Measurements from ENCODE around the gene JOSD2. TPM values are rescaled to one million over a fixed set of nuclear protein-coding genes. Genes with fewer than 3 reads are reported as not detected.
A peak's percentile ranks its signal among the peaks of the same experiment; 100 is the strongest.

The JOSD2 gene
- total RNA-seq, 2 donors from 2014 or later = 12.1 to 13.7 TPM

GRCh38 chr19:50546527-50547221 lies 35.7 kb upstream of the JOSD2 start:
- H3K36me3 Mint-ChIP-seq (ENCODE audit: low read depth) = no peaks in the 10 kb centered on the region
- no peak overlapping the region for H3K27ac ChIP-seq (ENCODE audit: low read depth, low read length)
- no peaks in the 10 kb centered on the region for H3K36me3 ChIP-seq (ENCODE audit: control insufficient read depth, insufficient read depth, low read length)
- TF ChIP-seq CTCF (conservative IDR thresholded peaks at IDR 0.05) = no peak
- H3K9me3 Mint-ChIP-seq = no peaks in the 10 kb centered on the region
- no peaks in the 10 kb centered on the region for H3K9me3 ChIP-seq (ENCODE audit: control insufficient read depth, low read length)
- no peaks in the 10 kb centered on the region for H3K27me3 ChIP-seq (ENCODE audit: control insufficient read depth, insufficient read depth, low read length, poor library complexity, severe bottlenecking)
- peaks cover 25% of the 10 kb centered on the region for H3K27me3 Mint-ChIP-seq (ENCODE audit: insufficient read depth)
- no peak overlapping the region for H3K27ac Mint-ChIP-seq
- peaks cover 2% of the 10 kb centered on the region for H3K4me1 Mint-ChIP-seq
- H3K4me3 Mint-ChIP-seq = no peak overlapping the region
- 87 to 90% methylated on average over 20 to 29 of the region's 29 CpGs for WGBS, 2 experiments (ENCODE audit: insufficient coverage in 1 of 2, insufficient read length in 1 of 2)
- no peak overlapping the region for H3K9ac ChIP-seq (ENCODE audit: extremely low read depth, low read length, poor library complexity, severe bottlenecking)
- no peak overlapping the region for H3K4me3 ChIP-seq (ENCODE audit: low read length)
- DNase-seq = peak; percentile 38
- no peaks in the 10 kb centered on the region for H3K4me1 ChIP-seq (ENCODE audit: control insufficient read depth, insufficient read depth, low read length)

DNA sequence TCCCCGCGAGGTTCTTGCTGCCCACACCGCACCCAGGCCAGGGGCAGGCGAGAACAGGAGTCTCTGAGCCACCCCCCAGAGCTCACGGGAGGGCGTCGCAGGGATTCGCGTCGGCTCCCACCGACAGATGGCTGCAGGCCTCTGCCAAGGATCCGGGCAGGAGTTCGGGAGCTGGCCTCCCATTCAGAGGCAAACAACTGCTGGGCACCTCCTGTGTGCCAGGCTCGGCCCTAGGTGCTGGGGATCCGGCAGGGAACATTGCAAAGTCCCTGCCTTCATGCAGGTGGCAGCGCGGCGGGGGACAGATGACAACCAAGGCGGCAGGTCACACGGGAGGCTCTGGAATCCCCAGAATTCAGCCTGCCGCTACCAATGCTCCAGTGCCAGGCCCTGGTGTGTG lies 32.0 kb upstream of the JOSD2 start:
- Histone ChIP-seq H3K9ac (ENCODE audit: extremely low read depth, low read length, poor library complexity, severe bottlenecking) (no peak overlapping the region), H3K27me3 (ENCODE audit: control insufficient read depth, insufficient read depth, low read length, poor library complexity, severe bottlenecking) (no peaks in the 10 kb centered on the region), H3K36me3 (ENCODE audit: control insufficient read depth, insufficient read depth, low read length) (no peaks in the 10 kb centered on the region), H3K9me3 (ENCODE audit: control insufficient read depth, low read length) (no peaks in the 10 kb centered on the region), H3K4me1 (ENCODE audit: control insufficient read depth, insufficient read depth, low read length) (no peaks in the 10 kb centered on the region), H3K27ac (ENCODE audit: low read depth, low read length) (no peak overlapping the region), H3K4me3 (ENCODE audit: low read length) (no peak overlapping the region)
- DNase-seq = peak; percentile 52
- no peaks in the 10 kb centered on the region for H3K4me1 Mint-ChIP-seq
- 85 to 89% methylated on average over 19 to 21 of the region's 21 CpGs for WGBS, 2 experiments (ENCODE audit: insufficient coverage in 1 of 2, insufficient read length in 1 of 2)
- no peak for TF ChIP-seq CTCF (conservative IDR thresholded peaks at IDR 0.05)
- no peak overlapping the region for H3K4me3 Mint-ChIP-seq
- H3K27ac Mint-ChIP-seq = no peak overlapping the region
- H3K27me3 Mint-ChIP-seq (ENCODE audit: insufficient read depth) = peaks cover 2% of the 10 kb centered on the region
- no peaks in the 10 kb centered on the region for H3K9me3 Mint-ChIP-seq
- no peaks in the 10 kb centered on the region for H3K36me3 Mint-ChIP-seq (ENCODE audit: low read depth)

GRCh38 chr19:50537769-50538230 lies 26.8 kb upstream of the JOSD2 start:
- H3K4me3 ChIP-seq (ENCODE audit: low read length) = no peak overlapping the region
- no peak overlapping the region for H3K9ac ChIP-seq (ENCODE audit: extremely low read depth, low read length, poor library complexity, severe bottlenecking)
- TF ChIP-seq CTCF (conservative IDR thresholded peaks at IDR 0.05) = peak; percentile 98
- Mint-ChIP-seq H3K9me3 (peaks cover 10% of the 10 kb centered on the region), H3K4me1 (no peaks in the 10 kb centered on the region), H3K4me3 (no peak overlapping the region), H3K36me3 (ENCODE audit: low read depth) (no peaks in the 10 kb centered on the region), H3K27me3 (ENCODE audit: insufficient read depth) (peaks cover 9% of the 10 kb centered on the region), H3K27ac (no peak overlapping the region)
- no peak overlapping the region for H3K27ac ChIP-seq (ENCODE audit: low read depth, low read length)
- peak; percentile 99 for DNase-seq
- no peaks in the 10 kb centered on the region for H3K4me1 ChIP-seq (ENCODE audit: control insufficient read depth, insufficient read depth, low read length)
- H3K36me3 ChIP-seq (ENCODE audit: control insufficient read depth, insufficient read depth, low read length) = no peaks in the 10 kb centered on the region
- 34 to 50% methylated on average over 14 to 15 of the region's 15 CpGs for WGBS, 2 experiments (ENCODE audit: insufficient coverage in 1 of 2, insufficient read length in 1 of 2)
- H3K27me3 ChIP-seq (ENCODE audit: control insufficient read depth, insufficient read depth, low read length, poor library complexity, severe bottlenecking) = no peaks in the 10 kb centered on the region
- peaks cover 13% of the 10 kb centered on the region for H3K9me3 ChIP-seq (ENCODE audit: control insufficient read depth, low read length)
